KOPT-K1 (cell line): ENCODE results near the gene NTSR1.

ENCODE experiments used
- H3K27ac ChIP-seq: fragments of 200-600 bp; sonication (generic); 2 replicates; pipeline ENCODE4 v1.5.1; 2016; ENCODE audit warnings: antibody characterized with exemption, mild to moderate bottlenecking, low read depth, low read length; ENCODE audit not compliant: poor library complexity, severe bottlenecking
- H3K36me3 ChIP-seq: fragments of 200-600 bp; sonication (generic); 2 replicates; pipeline ENCODE4 v1.5.1; 2017; ENCODE audit warnings: antibody characterized with exemption, mild to moderate bottlenecking, low read length, moderate library complexity; ENCODE audit not compliant: insufficient read depth
- H3K9me3 ChIP-seq: fragments of 200-600 bp; sonication (generic); 2 replicates; pipeline ENCODE4 v1.5.1; 2017; ENCODE audit warnings: antibody characterized with exemption, low read length, mild to moderate bottlenecking; ENCODE audit not compliant: insufficient read depth, poor library complexity, severe bottlenecking

Gene NTSR1

DNA sequence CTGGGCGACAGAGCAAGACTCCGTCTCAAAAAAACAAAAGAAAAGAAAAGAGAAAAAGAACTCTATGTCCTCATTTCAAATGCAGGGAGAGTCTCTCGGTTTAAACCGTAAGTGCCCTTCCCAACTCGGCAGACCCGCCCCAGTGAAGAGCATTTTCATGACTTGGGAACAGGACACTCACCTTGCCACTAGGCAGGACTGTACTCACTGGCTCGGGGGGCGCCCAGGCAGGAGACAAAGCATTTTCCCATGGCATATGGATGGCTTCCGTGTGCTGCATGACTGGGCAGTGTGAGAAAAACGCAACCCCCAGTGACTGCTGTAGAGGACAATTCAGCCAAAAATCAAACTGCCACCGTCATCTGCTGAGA is 64.0 kb downstream of the NTSR1 start:
- Histone ChIP-seq H3K27ac (no peak overlapping the region), H3K9me3 (no peaks in the 10 kb centered on the region)

DNA sequence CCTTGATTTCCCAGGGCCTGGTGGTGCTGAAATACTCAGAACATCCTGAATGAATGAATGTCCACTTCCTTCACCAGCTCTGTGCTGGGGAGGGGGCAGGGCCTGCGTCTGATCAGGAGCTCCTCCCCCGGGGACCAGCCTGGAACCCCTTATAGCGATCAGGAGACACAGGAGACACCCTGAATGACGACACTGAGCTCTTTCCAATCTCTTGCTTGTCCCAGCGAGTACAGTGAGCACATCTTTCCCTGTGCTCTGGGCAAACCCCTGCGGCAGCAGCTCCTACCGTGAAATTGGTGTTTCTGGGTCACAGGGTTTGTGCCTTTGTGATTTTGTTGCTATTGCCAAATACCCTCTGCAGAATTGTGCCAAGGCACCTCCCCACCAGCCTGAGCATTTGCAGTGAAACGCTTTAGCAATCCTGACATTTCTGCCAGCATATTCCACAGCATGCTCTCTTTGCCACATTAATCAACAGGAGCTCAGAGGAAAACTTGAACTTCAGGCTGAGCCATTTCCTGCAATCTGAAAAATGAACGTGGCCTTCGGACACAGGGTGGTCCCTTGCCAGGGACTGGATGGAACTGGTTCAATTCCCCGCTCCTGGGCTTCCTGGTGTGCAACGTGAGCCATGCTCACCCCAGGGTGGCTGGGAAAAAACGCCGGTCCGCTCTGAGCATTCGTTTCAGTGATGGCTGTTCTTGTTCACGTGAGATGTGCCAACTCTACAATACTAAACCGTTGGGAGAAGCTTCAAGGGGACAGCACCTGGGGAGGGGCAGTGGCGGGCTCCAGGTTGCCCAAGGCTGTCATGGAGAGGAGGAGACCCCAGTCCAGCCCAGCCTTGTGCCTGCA is 64.6 kb downstream of the NTSR1 start:
- no peaks in the 10 kb centered on the region for H3K36me3 ChIP-seq
- no peak overlapping the region for H3K27ac ChIP-seq

More for the DNA sequence above, 64.0 kb downstream of the NTSR1 start:
- H3K36me3 ChIP-seq: no peaks in the 10 kb centered on the region

DNA sequence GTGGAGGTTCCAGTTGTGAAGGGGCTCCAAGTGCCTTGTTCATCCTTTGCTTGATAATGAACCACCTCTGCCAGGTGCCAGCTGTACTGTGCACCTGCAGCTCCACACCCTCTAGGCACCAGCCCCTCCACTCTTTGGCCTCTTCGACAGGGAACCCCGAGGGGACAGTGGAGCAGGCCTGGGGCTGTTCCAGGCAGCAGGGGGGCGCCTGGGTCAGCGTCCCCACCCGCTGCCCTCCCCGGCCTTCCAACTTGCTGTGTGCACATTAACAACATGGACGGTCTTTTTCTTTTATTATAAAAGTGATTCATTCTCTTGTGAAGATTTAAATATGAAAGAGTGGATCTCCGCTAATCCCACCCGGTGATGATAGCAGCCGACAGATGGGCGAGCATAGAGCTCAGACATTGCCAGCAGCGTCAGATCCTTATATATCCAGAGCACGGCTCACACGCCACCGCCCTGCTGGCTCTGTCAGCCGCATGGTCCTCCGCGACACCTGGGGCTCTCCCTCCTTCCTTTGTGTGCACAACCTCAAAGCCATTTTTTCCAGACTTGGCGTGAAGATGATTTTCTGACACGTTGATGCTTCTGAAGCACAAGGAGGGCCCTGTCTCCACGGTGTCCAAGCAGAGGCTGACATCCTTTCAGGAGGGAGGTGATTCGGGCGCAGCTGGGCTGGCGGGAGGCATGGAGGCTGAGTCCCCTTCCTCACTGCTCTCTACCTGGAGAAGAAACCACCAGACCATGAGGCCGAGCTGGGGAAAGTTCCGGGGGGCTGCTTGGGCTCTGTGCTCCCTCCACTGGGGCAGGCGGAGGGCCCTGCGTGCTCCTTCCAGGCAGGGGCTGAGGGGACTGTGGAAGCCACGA is 65.4 kb downstream of the NTSR1 start:
- Histone ChIP-seq H3K27ac (peak overlapping the region; percentile 98), H3K36me3 (no peaks in the 10 kb centered on the region), H3K9me3 (no peaks in the 10 kb centered on the region)

More for the DNA sequence above, 64.6 kb downstream of the NTSR1 start:
- no peaks in the 10 kb centered on the region for H3K9me3 ChIP-seq

DNA sequence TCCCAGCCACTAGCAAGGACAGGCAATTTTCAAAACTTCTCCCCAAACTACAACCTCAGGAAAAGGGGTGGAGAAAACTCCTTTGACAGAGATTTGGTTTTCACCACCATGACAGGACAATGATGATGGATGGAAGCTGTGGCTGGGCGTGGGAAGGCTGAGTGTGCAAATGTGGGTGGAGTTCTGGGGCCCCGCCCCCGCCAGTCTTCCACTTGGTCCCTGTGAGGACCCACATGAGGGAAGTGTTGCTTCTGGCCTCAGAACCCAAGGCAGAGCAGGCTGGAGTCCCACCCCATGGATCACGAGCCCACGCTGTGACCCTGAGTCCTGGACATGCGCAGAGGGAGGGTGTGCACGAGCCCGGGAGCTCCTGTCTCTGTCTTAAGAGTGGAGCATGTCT is 66.1 kb downstream of the NTSR1 start:
- Histone ChIP-seq H3K27ac (peak overlapping the region; percentile 98), H3K36me3 (no peaks in the 10 kb centered on the region), H3K9me3 (no peaks in the 10 kb centered on the region)

DNA sequence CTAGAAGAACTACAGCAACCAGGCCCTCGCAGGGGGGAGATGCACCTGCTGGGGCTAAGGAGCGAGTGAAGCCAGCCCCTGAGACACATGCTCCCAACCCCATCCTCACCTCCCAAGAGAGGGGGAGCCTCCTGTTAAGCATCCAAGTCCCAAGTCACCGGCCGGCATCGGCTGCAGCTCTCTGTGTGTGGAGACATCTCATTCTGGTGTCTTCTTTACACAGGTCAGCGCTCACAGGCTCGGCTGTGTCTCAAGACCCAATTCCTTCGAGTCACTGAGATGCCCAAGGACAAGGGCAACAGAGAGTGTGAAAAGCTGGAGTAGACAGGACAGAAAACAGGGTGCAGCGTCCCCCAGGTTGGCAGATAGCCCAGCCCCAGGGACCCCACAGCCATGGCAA is 66.6 kb downstream of the NTSR1 start:
- H3K36me3 ChIP-seq: no peaks in the 10 kb centered on the region
- H3K9me3 ChIP-seq: no peaks in the 10 kb centered on the region
- H3K27ac ChIP-seq: peak overlapping the region; percentile 98

DNA sequence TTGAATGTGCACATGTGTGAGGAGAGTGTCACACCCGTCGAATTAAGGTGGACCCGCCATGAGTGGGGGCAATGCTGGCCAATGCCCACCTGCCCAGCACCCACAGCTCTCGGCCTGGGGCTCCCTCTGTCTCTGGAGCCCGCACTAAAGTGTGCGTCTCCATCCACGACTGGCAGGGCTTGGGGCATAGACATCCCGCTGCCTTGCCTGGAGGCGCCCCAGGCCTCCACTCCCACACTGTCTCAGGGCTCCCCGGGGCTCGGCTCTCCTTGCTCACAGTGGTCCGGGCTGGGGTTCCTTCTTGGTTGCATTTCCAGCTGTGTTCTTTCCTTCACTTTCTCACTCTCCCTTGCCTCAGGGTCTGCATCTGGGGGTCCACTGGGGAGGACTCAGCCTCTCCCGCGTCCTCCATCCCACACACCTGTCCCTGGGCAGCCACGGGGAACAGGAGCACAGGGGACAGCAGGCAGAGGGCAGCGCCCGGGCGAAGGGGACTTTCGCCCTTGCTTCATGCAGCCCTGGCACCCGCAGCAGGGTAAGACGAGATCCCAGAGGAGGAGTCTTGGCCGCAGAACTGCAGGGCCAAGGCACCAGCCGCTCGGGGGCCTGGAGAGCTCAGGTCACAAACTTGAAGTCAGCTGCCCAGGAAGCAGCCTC is 67.5 kb downstream of the NTSR1 start:
- H3K27ac ChIP-seq: peak overlapping the region; percentile 98
- H3K9me3 ChIP-seq: no peaks in the 10 kb centered on the region
- H3K36me3 ChIP-seq: no peaks in the 10 kb centered on the region

DNA sequence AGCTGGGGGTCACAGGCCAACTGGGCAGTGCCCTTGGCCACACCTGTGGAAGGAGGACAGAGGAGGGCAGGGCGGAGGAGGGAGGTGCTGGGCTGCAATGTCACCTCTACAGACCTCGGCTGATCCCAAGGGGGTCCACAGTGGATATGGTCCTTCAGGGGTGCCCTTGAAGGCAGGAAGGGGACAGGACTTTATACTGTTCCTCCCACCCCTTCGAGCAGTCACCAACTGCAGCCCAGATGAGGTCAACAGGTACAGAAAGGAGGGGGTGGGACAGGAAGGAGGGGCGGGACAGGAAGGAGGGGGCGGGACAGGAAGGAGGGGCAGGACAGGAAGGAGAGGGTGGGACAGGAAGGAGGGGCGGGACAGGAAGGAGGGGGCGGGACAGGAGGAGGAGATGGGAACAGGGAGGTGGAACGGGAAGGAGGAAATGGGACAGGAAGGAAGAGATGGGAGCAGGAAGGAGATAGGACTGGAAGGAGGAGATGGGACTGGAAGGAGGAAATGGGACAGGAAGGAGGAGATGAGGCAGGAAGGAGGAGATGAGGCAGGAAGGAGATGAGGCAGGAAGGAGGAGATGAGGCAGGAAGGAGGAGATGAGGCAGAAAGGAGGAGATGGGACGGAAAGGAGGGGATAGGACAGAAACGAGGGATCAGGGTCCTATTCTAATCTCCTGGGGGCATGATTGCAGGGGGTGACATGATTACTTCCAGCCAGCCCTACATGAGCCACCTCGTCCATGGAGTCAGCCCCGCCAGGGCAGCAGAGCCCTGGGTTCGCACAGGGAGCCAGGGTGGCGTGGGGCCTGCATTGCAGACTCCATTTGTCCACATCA is 68.3 kb downstream of the NTSR1 start:
- no peaks in the 10 kb centered on the region for H3K36me3 ChIP-seq
- H3K27ac ChIP-seq: peak overlapping the region; percentile 98
- H3K9me3 ChIP-seq: no peaks in the 10 kb centered on the region

DNA sequence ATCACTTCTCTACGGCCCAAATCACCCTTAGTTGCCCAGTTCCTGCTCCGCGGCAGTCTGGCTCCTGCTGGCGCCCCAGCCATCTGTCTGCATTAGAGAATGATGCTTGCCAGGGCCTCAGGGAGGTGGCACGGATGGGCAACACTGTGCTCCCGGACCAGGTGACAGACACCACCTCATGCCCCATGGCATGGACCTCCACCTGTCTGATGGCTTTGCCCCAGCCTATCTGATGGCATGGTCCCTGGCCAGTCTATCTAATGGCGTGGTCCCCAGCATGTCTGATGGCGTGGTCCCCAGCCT is 68.8 kb downstream of the NTSR1 start:
- Histone ChIP-seq H3K9me3 (no peaks in the 10 kb centered on the region), H3K27ac (peak overlapping the region; percentile 98), H3K36me3 (no peaks in the 10 kb centered on the region)

DNA sequence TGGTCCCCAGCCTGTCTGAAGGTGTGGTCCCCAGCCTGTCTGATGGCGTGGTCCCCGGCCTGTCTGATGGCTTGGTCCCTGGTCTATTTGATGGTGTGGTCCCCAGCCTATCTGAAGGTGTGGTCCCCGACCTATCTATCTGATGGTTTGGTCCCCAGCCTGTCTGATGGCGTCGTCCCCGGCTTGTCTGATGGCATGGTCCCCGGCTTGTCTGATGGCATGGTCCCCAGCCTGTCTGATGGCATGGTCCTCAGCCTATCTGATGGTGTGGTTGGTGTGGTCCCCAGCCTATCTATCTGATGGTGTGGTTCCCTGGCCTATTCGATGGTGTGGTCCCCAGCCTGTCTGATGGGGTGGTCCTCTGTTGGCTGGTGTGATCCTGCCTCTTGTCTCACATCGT is 69.4 kb downstream of the NTSR1 start:
- Histone ChIP-seq H3K36me3 (no peaks in the 10 kb centered on the region), H3K27ac (peak overlapping the region; percentile 98), H3K9me3 (no peaks in the 10 kb centered on the region)

DNA sequence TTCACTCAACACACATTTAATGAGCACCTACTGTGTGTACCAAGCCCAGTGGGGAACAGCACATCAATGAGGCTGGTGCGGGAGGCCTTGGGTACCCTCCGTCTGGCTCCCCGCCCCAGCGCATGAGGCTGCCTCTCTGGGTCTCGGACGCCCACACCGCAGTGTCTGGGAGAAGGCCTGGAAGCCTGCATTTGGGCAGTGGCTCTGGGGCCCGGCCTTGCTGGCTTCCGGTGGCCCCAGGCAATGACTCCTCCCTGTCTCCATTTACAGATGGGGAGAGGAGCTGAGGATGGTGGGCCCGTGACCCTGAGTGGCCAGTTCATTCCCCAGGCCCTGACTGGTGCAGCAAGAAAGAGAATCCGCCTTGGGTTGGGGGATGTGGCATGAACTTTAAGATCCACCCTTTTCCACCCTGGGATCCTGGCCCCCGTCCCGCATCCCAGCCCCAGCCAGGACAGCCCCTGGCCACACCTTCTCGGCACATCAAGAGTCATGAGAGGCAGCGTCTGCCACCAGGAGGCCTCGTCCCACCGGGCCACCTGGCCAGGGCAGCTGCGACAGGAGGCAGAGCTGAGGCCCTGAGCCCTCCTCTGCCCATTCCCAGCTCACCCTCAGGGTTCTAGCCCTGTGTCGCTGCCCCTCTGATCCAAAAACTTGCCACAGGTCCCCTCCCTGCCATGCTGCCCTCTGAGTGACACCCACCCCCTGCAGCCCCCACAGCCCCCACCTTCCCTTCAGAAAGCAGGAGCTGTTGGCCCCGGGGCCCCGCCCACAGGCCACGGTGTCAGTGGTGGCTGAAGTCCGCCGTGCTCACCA is 70.2 kb downstream of the NTSR1 start:
- Histone ChIP-seq H3K36me3 (no peaks in the 10 kb centered on the region), H3K9me3 (no peaks in the 10 kb centered on the region), H3K27ac (peak overlapping the region; percentile 36)

DNA sequence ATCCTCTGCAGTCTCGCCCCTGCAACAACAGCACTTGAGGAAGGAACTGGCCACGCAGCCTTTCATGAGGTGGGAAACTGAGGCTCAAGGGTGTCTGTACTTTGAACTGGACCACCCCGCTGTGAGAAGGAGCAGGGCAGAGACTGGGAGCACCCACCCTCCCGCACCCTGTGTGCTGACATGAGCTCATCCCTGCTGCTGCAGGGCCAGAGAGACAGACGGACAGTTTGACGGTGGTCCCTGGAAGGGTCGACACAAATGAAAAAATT is 70.7 kb downstream of the NTSR1 start:
- Histone ChIP-seq H3K27ac (no peak overlapping the region), H3K36me3 (no peaks in the 10 kb centered on the region), H3K9me3 (no peaks in the 10 kb centered on the region)

DNA sequence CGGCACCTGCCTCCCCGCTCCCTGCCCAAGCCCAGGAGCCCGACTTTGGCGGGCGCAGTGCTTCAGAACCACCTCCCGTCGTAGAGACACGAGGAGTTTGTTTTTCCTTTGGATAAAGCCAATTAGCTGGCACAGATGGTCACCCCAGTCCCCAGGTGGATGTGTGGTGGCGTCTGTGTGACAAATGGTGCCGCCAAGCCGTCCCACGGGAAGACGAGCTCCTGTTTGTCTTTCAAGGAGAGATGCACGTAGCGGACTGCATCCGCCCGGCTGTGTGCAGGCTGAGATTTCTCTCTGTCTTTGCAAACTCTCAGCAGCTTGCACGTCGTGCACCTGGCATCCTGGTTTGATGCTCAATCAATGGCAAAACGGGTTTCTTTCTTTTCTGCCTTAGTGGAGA is 71.6 kb downstream of the NTSR1 start:
- Histone ChIP-seq H3K9me3 (no peaks in the 10 kb centered on the region), H3K36me3 (no peaks in the 10 kb centered on the region), H3K27ac (no peak overlapping the region)

DNA sequence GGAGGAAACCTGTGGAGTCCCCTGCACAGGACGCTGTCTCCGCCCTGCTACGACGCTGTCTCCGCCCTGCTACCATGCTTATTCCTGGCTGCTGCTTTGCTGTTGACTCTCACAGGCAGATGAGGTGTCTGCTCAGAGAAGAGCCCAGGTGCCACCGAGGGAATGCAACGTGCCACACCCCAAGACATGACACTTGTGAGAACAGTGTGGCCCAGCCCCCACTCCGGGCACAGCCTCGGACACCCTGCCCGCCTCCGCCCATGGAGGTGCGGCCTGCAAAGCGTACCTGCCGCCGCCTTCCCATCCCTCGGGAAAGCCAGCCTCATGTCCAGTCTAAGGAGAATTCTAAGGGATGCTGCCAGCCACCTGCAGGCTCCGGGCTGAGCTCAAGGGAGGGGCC is 72.1 kb downstream of the NTSR1 start:
- Histone ChIP-seq H3K27ac (no peak overlapping the region), H3K36me3 (no peaks in the 10 kb centered on the region), H3K9me3 (no peaks in the 10 kb centered on the region)

DNA sequence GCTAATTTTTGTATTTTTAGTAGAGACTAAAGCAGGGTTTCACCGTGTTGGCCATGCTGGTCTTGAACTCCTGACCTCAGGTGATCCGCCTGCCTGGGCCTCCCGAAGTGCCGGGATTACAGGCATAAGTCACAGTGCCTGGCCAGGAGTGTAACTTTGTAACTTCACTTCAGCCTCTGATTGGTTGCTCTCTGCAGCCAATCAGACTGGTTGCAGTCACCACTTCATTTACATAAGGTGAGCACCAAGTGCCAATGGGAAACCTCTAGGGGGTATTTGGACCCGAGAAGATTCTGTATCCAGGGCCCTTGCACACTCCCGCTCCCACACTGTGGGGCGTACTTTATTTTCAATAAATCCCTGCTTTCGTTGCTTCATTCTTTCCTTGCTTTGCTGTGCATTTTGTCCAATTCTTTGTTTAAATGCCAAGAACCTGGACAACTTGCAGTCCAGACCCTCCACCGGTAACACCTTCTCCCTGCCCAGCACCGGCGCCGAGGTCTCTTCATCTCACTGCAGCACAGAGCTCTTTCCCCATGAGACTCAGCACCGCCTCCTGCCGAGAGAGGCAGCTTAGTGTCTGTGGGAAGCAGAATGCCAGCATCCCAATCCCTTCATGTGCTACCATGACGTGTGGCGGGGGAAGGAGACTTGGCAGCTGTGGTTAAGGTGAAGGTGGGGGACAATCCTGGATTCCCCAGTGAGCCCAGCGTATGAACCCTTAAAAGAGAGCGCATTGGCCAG is 73.7 kb downstream of the NTSR1 start:
- Histone ChIP-seq H3K36me3 (no peaks in the 10 kb centered on the region), H3K9me3 (no peaks in the 10 kb centered on the region), H3K27ac (peak overlapping the region; percentile 18)
